ENCODE results near the gene GPBP1. TPM values are rescaled to one million over a fixed set of nuclear protein-coding genes. Genes with fewer than 3 reads are reported as not detected.
A peak's percentile ranks its signal among the peaks of the same experiment; 100 is the strongest.

GPBP1 gene, protein sequence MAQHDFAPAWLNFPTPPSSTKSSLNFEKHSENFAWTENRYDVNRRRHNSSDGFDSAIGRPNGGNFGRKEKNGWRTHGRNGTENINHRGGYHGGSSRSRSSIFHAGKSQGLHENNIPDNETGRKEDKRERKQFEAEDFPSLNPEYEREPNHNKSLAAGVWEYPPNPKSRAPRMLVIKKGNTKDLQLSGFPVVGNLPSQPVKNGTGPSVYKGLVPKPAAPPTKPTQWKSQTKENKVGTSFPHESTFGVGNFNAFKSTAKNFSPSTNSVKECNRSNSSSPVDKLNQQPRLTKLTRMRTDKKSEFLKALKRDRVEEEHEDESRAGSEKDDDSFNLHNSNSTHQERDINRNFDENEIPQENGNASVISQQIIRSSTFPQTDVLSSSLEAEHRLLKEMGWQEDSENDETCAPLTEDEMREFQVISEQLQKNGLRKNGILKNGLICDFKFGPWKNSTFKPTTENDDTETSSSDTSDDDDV
- 56.8 and 59.2 TPM in 2 replicates for total RNA-seq

DNA sequence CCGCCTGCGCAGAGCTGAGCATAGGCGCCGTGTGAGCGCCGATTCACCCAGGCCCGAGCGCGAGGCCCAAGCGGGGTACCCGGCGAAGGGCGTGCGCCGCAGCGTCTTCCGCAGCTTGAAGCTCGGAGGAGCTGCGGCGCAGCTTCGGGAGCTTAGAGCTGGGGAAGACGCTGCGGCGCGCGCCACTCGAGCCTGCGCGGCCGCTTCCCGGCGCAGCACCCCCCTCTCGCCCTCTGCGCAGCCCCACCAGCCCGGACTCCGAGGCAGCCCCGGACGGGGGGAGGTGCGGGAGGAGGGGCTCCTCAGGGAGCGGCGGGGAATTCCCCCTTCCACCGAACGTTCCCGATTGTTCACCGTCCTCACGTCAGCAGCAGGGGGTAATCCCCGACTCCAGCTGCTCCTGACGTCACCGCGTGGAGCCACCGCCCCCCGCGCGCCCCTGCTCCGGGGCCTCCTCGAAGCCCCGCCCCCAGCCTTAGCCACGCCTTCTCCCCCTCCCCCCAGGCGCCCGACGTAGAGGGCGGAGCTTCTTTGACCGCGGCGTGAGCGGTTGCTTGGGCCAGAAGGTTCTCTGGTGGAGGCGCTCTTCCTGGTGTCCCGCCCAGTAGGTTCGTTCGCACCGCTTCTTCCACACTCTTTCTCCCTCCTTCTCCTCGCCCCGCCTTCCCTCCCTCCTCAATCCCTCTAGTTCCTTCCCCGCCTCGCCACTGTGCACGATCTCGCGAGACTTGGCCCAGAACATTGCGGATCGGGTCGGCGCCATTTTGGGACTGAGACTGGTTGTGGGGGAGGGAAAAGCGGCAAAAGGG lies at the start of gene GPBP1:
GPBP1 (plus strand) TSS at position 741 of the 809 bp plus-strand sequence. CDS start 40,072 bp downstream, outside the sequence.
- peak; percentile 96 for DNase-seq (ENCODE audit: insufficient read length, low spot score, missing footprints)
- H3K36me3 ChIP-seq (ENCODE audit: insufficient read depth, low read length), result no peaks in the 10 kb centered on the region
- H3K79me2 ChIP-seq (ENCODE audit: insufficient read depth, low read length), result peaks cover 46% of the 10 kb centered on the region
- H3K4me1 ChIP-seq (ENCODE audit: insufficient read depth, low read length), result peaks cover 35% of the 10 kb centered on the region
- TF ChIP-seq, protein P1, sequence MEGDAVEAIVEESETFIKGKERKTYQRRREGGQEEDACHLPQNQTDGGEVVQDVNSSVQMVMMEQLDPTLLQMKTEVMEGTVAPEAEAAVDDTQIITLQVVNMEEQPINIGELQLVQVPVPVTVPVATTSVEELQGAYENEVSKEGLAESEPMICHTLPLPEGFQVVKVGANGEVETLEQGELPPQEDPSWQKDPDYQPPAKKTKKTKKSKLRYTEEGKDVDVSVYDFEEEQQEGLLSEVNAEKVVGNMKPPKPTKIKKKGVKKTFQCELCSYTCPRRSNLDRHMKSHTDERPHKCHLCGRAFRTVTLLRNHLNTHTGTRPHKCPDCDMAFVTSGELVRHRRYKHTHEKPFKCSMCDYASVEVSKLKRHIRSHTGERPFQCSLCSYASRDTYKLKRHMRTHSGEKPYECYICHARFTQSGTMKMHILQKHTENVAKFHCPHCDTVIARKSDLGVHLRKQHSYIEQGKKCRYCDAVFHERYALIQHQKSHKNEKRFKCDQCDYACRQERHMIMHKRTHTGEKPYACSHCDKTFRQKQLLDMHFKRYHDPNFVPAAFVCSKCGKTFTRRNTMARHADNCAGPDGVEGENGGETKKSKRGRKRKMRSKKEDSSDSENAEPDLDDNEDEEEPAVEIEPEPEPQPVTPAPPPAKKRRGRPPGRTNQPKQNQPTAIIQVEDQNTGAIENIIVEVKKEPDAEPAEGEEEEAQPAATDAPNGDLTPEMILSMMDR (IDR thresholded peaks at IDR 0.05; ENCODE audit: extremely low read depth, low read depth, low read length), result no peak
- no peaks in the 10 kb centered on the region for H3K27me3 ChIP-seq (ENCODE audit: insufficient read depth, low read length)
- H3K9me3 ChIP-seq (ENCODE audit: low read depth, low read length), result no peaks in the 10 kb centered on the region
- H4K20me1 ChIP-seq (ENCODE audit: insufficient read depth, low read length), result peaks cover 34% of the 10 kb centered on the region
- H3K4me3 ChIP-seq (ENCODE audit: insufficient read depth, low read length), result peak within 1 kb of the TSS; percentile 100
- peak within 1 kb of the TSS; percentile 91 for H2AFZ ChIP-seq (ENCODE audit: low read length)
- H3K27ac ChIP-seq (ENCODE audit: low read depth, low read length), result peak within 1 kb of the TSS; percentile 99
- peak within 1 kb of the TSS; percentile 95 for H3K4me2 ChIP-seq (ENCODE audit: insufficient read depth, low read length)

GRCh38 chr5:57128325-57128724 lies 45.5 kb upstream of the GPBP1 start:
- Histone ChIP-seq H3K36me3 (ENCODE audit: insufficient read depth, low read length) (no peaks in the 10 kb centered on the region), H3K4me3 (ENCODE audit: insufficient read depth, low read length) (no peak overlapping the region), H3K4me1 (ENCODE audit: insufficient read depth, low read length) (no peaks in the 10 kb centered on the region), H3K4me2 (ENCODE audit: insufficient read depth, low read length) (no peak overlapping the region), H3K27me3 (ENCODE audit: insufficient read depth, low read length) (no peaks in the 10 kb centered on the region), H3K9me3 (ENCODE audit: low read depth, low read length) (no peaks in the 10 kb centered on the region), H4K20me1 (ENCODE audit: insufficient read depth, low read length) (no peaks in the 10 kb centered on the region), H2AFZ (ENCODE audit: low read length) (no peak overlapping the region), H3K79me2 (ENCODE audit: insufficient read depth, low read length) (no peaks in the 10 kb centered on the region), H3K27ac (ENCODE audit: low read depth, low read length) (no peak overlapping the region)
- TF ChIP-seq, protein P1 (IDR thresholded peaks at IDR 0.05; ENCODE audit: extremely low read depth, low read depth, low read length), result no peak
- DNase-seq (ENCODE audit: insufficient read length, low spot score, missing footprints), result no peak

DNA sequence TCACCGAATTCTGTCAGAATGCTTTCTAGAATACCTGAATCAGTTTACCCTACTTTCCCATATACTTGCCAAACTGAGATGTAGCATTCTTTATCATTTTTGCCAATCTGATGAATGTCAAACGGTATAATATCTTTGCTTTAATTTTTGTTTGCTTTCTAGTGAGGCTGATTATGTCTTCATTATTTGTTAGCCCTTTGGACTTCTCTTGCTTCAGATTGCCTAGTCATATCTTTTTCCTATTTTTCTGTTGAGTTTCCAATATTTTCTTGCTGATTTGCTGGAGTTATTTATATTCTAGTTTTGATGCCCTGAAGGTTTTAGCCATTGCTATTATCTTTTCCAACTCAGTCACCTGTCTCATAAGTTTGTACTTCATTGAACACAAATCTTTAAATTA lies 40.3 kb upstream of the GPBP1 start:
- no peak for DNase-seq (ENCODE audit: insufficient read length, low spot score, missing footprints)
- TF ChIP-seq, protein P1 (IDR thresholded peaks at IDR 0.05; ENCODE audit: extremely low read depth, low read depth, low read length), result no peak
- Histone ChIP-seq H3K79me2 (ENCODE audit: insufficient read depth, low read length) (no peaks in the 10 kb centered on the region), H3K36me3 (ENCODE audit: insufficient read depth, low read length) (no peaks in the 10 kb centered on the region), H3K4me2 (ENCODE audit: insufficient read depth, low read length) (no peak overlapping the region), H3K27me3 (ENCODE audit: insufficient read depth, low read length) (peaks cover 4% of the 10 kb centered on the region), H2AFZ (ENCODE audit: low read length) (no peak overlapping the region), H3K9me3 (ENCODE audit: low read depth, low read length) (no peaks in the 10 kb centered on the region), H3K27ac (ENCODE audit: low read depth, low read length) (no peak overlapping the region), H3K4me1 (ENCODE audit: insufficient read depth, low read length) (no peaks in the 10 kb centered on the region), H3K4me3 (ENCODE audit: insufficient read depth, low read length) (no peak overlapping the region), H4K20me1 (ENCODE audit: insufficient read depth, low read length) (no peaks in the 10 kb centered on the region)

DNA sequence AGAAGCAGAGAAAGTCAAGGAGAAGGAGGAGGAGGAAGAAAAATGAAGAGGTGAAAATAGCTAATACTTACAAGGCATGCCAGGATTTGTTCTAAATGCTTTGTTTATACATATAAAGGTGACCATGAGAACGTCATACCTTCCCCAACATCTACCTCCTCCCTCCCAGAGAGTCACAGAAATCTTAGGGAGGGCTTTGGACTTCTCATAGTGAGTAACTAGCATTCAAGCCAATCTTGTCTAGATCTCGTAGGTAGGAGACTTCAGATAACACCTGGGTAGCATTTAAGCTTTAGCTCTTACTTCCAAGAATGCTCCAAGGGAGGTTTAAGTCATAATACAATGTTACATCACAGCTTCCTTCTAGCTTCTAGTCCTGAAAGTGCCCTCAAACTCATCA lies 36.5 kb upstream of the GPBP1 start:
- DNase-seq (ENCODE audit: insufficient read length, low spot score, missing footprints), result no peak
- peaks cover 9% of the 10 kb centered on the region for H3K27me3 ChIP-seq (ENCODE audit: insufficient read depth, low read length)
- H3K4me2 ChIP-seq (ENCODE audit: insufficient read depth, low read length), result no peak overlapping the region
- no peaks in the 10 kb centered on the region for H3K4me1 ChIP-seq (ENCODE audit: insufficient read depth, low read length)
- H3K79me2 ChIP-seq (ENCODE audit: insufficient read depth, low read length), result no peaks in the 10 kb centered on the region
- TF ChIP-seq, protein P1 (IDR thresholded peaks at IDR 0.05; ENCODE audit: extremely low read depth, low read depth, low read length), result no peak
- H3K27ac ChIP-seq (ENCODE audit: low read depth, low read length), result no peak overlapping the region
- no peaks in the 10 kb centered on the region for H3K9me3 ChIP-seq (ENCODE audit: low read depth, low read length)
- H2AFZ ChIP-seq (ENCODE audit: low read length), result no peak overlapping the region
- no peak overlapping the region for H3K4me3 ChIP-seq (ENCODE audit: insufficient read depth, low read length)
- no peaks in the 10 kb centered on the region for H4K20me1 ChIP-seq (ENCODE audit: insufficient read depth, low read length)
- H3K36me3 ChIP-seq (ENCODE audit: insufficient read depth, low read length), result no peaks in the 10 kb centered on the region
